Kidney epithelial cell (primary cell): Measurements from ENCODE around the gene GAK. TPM values are rescaled to one million over a fixed set of nuclear protein-coding genes. Genes with fewer than 3 reads are reported as not detected.
"Not testable (repeated sequence)": the region's sequence is repeated elsewhere in the genome, so short reads cannot be mapped to it uniquely, and the experiment has no call there.

Source experiments
- DNase-seq: peaks from one replicate; pipeline ENCODE4 v3.0.0-alpha.2; 2010; ENCODE audit warnings: low read depth
- H3K27me3 ChIP-seq: 2 replicates; pipeline ENCODE4 v1.6.0; 2011; ENCODE audit warnings: low read length; ENCODE audit not compliant: control insufficient read depth, insufficient read depth
- H3K36me3 ChIP-seq: 2 replicates; pipeline ENCODE4 v1.5.1; 2011; ENCODE audit warnings: low read length; ENCODE audit not compliant: control insufficient read depth, insufficient read depth
- H3K4me3 ChIP-seq: 2 replicates; pipeline ENCODE4 v1.5.1; 2011; ENCODE audit warnings: low read depth, mild to moderate bottlenecking, control low read depth, low read length
- total RNA-seq: library from RNA; depleted of rRNA; stranded (reverse); fragments of >200 nt; gene quantifications from 2 replicates; pipeline ENCODE4 v1.2.3, GENCODE V29; 2015
- TF ChIP-seq, protein P1 (sequence below): IDR thresholded peaks from 2 replicates; pipeline ENCODE4 v1.5.1; 2011; ENCODE audit warnings: mild to moderate bottlenecking, moderate library complexity, low read length, control low read depth, inconsistent platforms; ENCODE audit not compliant: insufficient read depth, poor library complexity, severe bottlenecking

The GAK gene
- total RNA-seq, 1 donor from 2014 or later: 131 TPM

DNA sequence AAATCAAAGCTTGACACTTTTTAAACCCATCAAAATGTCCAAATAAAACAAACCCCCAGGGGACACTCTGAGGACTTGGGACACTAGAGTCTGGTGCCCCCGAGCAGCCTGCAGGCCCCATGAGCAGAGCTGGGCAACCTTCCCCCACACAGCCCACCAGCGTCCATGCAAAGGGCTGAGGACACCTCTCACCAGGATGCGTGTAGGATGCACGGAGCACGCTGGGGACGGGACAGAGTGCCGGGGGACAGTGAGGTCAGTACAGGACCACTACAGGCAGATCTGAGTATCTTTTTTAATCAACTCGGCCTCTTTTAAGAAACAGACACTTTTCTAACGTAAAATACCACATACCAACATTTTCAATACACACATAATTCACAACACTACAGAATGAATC, 6.9 kb downstream of the GAK start:
- no peak for DNase-seq
- TF ChIP-seq, protein P1, sequence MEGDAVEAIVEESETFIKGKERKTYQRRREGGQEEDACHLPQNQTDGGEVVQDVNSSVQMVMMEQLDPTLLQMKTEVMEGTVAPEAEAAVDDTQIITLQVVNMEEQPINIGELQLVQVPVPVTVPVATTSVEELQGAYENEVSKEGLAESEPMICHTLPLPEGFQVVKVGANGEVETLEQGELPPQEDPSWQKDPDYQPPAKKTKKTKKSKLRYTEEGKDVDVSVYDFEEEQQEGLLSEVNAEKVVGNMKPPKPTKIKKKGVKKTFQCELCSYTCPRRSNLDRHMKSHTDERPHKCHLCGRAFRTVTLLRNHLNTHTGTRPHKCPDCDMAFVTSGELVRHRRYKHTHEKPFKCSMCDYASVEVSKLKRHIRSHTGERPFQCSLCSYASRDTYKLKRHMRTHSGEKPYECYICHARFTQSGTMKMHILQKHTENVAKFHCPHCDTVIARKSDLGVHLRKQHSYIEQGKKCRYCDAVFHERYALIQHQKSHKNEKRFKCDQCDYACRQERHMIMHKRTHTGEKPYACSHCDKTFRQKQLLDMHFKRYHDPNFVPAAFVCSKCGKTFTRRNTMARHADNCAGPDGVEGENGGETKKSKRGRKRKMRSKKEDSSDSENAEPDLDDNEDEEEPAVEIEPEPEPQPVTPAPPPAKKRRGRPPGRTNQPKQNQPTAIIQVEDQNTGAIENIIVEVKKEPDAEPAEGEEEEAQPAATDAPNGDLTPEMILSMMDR: no peak
- no peaks in the 10 kb centered on the region for H3K27me3 ChIP-seq
- H3K4me3 ChIP-seq: no peak overlapping the region
- no peaks in the 10 kb centered on the region for H3K36me3 ChIP-seq

DNA sequence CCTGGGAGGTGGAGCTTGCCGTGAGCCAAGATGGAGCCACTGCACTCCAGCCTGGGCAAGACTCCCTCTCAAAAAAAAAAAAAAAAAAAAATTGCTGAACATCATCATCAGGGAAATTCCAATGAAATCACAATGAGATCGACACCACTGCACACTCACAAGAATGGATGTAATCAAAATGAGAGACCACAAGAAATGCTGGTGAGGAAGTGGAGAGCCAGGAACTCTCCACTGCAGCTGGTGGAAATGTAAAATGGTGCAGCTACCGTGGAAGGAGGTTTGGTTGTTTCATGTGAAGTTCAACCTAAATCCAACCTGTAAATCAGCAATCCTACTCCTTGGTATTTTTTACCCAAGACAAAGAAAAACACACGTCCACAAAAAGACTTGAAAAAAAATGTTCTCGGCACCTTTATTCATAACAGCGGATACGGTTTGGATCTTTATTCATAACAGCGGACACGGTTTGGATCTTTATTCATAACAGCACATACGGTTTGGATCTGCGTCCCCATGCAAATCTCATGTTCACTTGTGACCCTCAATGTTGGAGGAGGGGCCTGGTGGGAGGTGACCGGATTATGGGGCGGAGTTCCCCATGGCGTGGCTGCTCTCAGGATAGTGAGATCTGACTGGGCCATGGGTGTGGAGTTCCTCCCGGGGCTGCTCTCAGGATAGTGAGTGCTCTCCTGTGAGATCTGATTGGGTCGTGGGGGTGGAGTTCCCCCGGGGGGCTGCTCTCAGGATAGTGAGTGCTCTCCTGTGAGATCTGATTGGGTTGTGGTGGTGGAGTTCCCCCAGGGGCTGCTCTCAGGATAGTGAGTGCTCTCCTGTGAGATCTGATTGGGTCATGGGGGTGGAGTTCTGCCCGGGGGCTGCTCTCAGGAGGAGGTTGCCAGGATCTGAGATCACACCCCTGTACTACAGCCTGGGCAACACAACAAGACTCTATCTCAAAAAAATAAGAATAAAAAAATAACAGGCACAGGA, 7.7 kb downstream of the GAK start:
- Histone ChIP-seq H3K36me3 (no peaks in the 10 kb centered on the region), H3K27me3 (no peaks in the 10 kb centered on the region), H3K4me3 (no peak overlapping the region)
- TF ChIP-seq, protein P1: no peak
- no peak for DNase-seq

DNA sequence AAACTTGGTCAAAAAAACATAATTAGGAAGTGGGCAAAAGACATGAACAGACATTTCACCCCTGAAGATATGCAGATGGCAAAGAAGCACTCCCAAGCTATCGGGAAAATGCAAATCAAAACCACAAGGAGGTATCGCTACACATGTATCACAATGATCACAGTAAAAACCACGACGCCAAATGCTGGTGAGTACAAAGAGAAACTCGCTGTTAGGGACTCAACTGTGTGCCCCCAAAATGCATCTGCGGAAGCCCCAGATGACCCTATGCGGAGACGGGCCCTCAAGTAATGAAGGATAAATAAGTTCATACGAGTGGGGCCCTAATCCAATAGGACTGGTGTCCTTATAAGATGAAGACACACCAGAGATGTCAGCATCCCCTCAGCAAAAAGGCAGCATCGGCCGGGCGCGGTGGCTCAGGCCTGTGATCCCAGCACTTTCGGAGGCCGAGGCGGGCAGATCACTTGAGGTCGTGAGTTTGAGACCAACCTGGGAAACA, 10.2 kb downstream of the GAK start:
- TF ChIP-seq, protein P1: no peak
- H3K36me3 ChIP-seq: no peaks in the 10 kb centered on the region
- no peak for DNase-seq
- no peaks in the 10 kb centered on the region for H3K27me3 ChIP-seq
- no peak overlapping the region for H3K4me3 ChIP-seq

DNA sequence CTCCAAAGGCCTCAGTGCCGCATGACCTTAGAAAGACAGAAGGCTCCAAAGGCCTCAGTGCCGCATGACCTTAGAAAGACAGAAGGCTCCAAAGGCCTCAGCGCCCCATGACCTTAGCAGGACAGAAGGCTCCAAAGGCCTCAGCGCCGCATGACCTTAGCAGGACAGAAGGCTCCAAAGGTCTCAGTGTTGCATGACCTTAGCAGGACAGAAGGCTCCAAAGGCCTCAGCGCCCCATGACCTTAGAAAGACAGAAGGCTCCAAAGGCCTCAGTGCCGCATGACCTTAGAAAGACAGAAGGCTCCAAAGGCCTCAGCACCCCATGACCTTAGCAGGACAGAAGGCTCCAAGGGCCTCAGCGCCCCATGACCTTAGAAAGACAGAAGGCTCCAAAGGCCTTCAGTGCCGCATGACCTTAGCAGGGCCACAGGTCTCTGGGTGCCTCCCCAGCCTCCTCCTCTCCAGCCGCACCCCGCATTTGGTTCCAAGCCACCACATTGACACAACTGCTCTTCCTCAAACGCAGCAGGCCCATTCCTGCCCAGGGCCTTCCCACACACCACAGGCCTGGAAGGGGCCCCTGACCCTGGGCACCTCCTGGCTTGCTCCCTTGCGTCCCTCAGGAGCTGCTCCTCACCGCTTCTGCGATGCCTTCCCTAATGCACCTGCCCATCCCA, 13.0 kb downstream of the GAK start:
- not testable (repeated sequence) for H3K4me3 ChIP-seq, H3K27me3 ChIP-seq, H3K36me3 ChIP-seq, DNase-seq

DNA sequence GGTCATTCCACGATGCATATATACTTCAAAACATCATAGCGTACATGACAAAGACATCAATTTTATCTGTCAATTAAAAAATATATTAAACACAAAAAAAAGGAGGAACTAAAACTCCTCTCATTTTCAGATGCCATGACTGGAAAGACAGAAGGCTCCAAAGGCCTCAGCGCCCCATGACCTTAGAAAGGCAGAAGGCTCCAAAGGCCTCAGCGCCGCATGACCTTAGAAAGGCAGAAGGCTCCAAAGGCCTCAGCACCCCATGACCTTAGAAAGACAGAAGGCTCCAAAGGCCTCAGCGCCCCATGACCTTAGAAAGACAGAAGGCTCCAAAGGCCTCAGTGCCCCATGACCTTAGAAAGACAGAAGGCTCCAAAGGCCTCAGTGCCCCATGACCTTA, 13.5 kb downstream of the GAK start:
- not testable (repeated sequence) for H3K4me3 ChIP-seq, H3K36me3 ChIP-seq, DNase-seq, H3K27me3 ChIP-seq

DNA sequence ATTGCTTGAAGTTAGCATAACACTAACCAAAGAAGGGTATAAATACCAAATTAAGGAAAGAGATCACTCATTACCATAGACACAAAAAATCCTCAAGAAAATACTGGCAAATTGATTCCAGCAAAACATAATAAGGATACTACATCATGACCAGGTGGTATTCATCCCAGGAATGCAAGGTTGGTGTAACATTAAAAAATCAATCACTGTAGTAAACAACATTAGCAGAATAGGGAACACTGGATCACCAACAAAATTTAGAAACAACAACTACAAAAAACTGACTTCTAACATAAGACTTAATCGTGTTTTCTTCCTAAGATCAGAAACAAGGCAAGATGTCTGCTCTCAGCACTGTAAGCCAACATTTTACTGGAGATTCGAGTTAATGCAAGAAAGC, 14.1 kb downstream of the GAK start:
- no peak for DNase-seq
- TF ChIP-seq, protein P1: no peak
- no peak overlapping the region for H3K4me3 ChIP-seq
- no peaks in the 10 kb centered on the region for H3K27me3 ChIP-seq
- H3K36me3 ChIP-seq: no peaks in the 10 kb centered on the region
